NCI-H2227 (cell line): ENCODE measurements around the gene KCNE4.

ENCODE experiments used
- DNase-seq: peaks from one replicate; lab custom pipeline; 2025; ENCODE audit not compliant: unreplicated experiment; lab: John Stamatoyannopoulos, UW

The KCNE4 gene

GRCh38 chr2:223051693-223052289, at the start of gene KCNE4:
KCNE4 (plus strand) TSS chr2:223052190; CDS start chr2:223052831, 641 bp downstream.
- DNase-seq, result peak; percentile 56

GRCh38 chr2:223003191-223003590, 48.8 kb upstream of the KCNE4 start:
- DNase-seq, result no peak

- no peak for DNase-seq
These were observed 46.5 kb upstream of the KCNE4 start for GRCh38 chr2:223005496-223005895.

- no peak for DNase-seq
These were observed 44.5 kb upstream of the KCNE4 start for GRCh38 chr2:223007531-223007930.

- DNase-seq, result no peak
These were observed 43.8 kb upstream of the KCNE4 start for GRCh38 chr2:223008162-223008561.

GRCh38 chr2:223008956-223009355, 43.0 kb upstream of the KCNE4 start:
- no peak for DNase-seq

- DNase-seq, result no peak
These were observed 41.3 kb upstream of the KCNE4 start for GRCh38 chr2:223010641-223011040.

GRCh38 chr2:223012291-223012690, 39.7 kb upstream of the KCNE4 start:
- DNase-seq, result no peak

GRCh38 chr2:223019390-223019930, 32.5 kb upstream of the KCNE4 start:
- no peak for DNase-seq

GRCh38 chr2:223019987-223020717, 31.8 kb upstream of the KCNE4 start:
- DNase-seq, result no peak

- DNase-seq, result no peak
These were observed 30.9 kb upstream of the KCNE4 start for GRCh38 chr2:223020971-223021675.

GRCh38 chr2:223026357-223027110, 25.5 kb upstream of the KCNE4 start:
- DNase-seq, result no peak

- no peak for DNase-seq
These were observed 24.5 kb upstream of the KCNE4 start for GRCh38 chr2:223027442-223027841.

- no peak for DNase-seq
These were observed 22.7 kb upstream of the KCNE4 start for GRCh38 chr2:223029287-223029686.

GRCh38 chr2:223032187-223033142, 19.5 kb upstream of the KCNE4 start:
- DNase-seq, result no peak

GRCh38 chr2:223034221-223034975, 17.6 kb upstream of the KCNE4 start:
- no peak for DNase-seq

GRCh38 chr2:223036790-223037444, 15.1 kb upstream of the KCNE4 start:
- DNase-seq, result no peak

GRCh38 chr2:223037445-223037800, 14.6 kb upstream of the KCNE4 start:
- no peak for DNase-seq

- DNase-seq, result no peak
These were observed 12.4 kb upstream of the KCNE4 start for GRCh38 chr2:223039618-223040017.
